Stomach (tissue), 9 donors: ENCODE measurements around the gene CDC42EP5. TPM values are rescaled to one million over a fixed set of nuclear protein-coding genes. Genes with fewer than 3 reads are reported as not detected.

Experiments
- DNase-seq, 2 donors: peaks; one replicate each; pipeline versions ENCODE4 v3.0.0 to v3.0.0-alpha.2; 2013 to 2019
- H3K27ac ChIP-seq, 5 donors: fragments of 200-600 bp in 4 of 5; sonication (generic) in 4 of 5; one replicate each; pipeline ENCODE4 v1.5.1; 2013 to 2019; ENCODE audit warnings: mild to moderate bottlenecking in 1 of 5, moderate library complexity in 1 of 5
- H3K27me3 ChIP-seq, 3 donors: fragments of 200-600 bp; sonication (generic); one replicate each; pipeline ENCODE4 v1.5.1; 2017 to 2019; ENCODE audit warnings: mixed run types in 1 of 3
- H3K36me3 ChIP-seq, 4 donors: fragments of 200-600 bp; sonication (generic); 1 replicate in 3 of 4; 2 replicates in 1 of 4; pipeline ENCODE4 v1.5.1; 2016 to 2019
- H3K4me1 ChIP-seq, 4 donors: fragments of 200-600 bp; sonication (generic); one replicate each; pipeline ENCODE4 v1.5.1; 2016 to 2019
- H3K4me3 ChIP-seq, 4 donors: fragments of 200-600 bp; sonication (generic) in 3 of 4; one replicate each; pipeline ENCODE4 v1.5.1; 2016 to 2019; ENCODE audit warnings: mild to moderate bottlenecking in 1 of 4
- H3K9me3 ChIP-seq, 4 donors: fragments of 200-600 bp; sonication (generic); one replicate each; pipeline ENCODE4 v1.5.1; 2016 to 2019
- CTCF ChIP-seq, 7 experiments: fragments of 450-650 bp in 4 of 7; fragments of 200-600 bp in 3 of 7; sonication (generic) in 3 of 7; IDR thresholded peaks; one replicate each; pipeline ENCODE4 v1.5.1; 2016 to 2019; ENCODE audit warnings: antibody characterized with exemption in 7 of 7, control low read depth in 2 of 7, mild to moderate bottlenecking in 1 of 7
- EP300 ChIP-seq: sonication (generic); formaldehyde crosslinking; IDR thresholded peaks from one replicate; pipeline ENCODE4 v1.6.1; 2017; ENCODE audit warnings: antibody characterized with exemption
- POLR2A ChIP-seq, 4 donors: fragments of 450-650 bp; IDR thresholded peaks; one replicate each; pipeline ENCODE4 v1.6.1; 2016; ENCODE audit warnings: antibody characterized with exemption in 4 of 4, control low read depth in 2 of 4, mild to moderate bottlenecking in 1 of 4, moderate library complexity in 1 of 4
- POLR2AphosphoS5 ChIP-seq, 3 donors: sonication (generic); formaldehyde crosslinking; IDR thresholded peaks; one replicate each; pipeline ENCODE4 v1.6.1; 2016; ENCODE audit warnings: antibody characterized with exemption in 3 of 3
- WGBS, 5 donors: extraction: QIAGEN DNeasy Blood & Tissue Kit in 3 of 5; methylation state at CpG; one replicate each; pipeline versions ENCODE4 v1.1.5 to v1.1.7; 2013 to 2018; 5-methylcytosine and 5-hydroxymethylcytosine counted together
- intact Hi-C: fragments of 100-400 bp; cut with DNase I; formaldehyde crosslinking; loops from one replicate; pipeline ENCODE4 v1.15.1; 2023; ENCODE audit warnings: low total_unique reads
- polyA plus RNA-seq, 3 donors: library from polyadenylated mRNA; stranded (reverse); fragments of 200-250 nt; gene quantifications; one replicate each; pipeline ENCODE4 v1.2.3, GENCODE V29; 2013
- total RNA-seq, 5 donors: library from RNA; depleted of rRNA; stranded (reverse); fragments of >200 nt; gene quantifications; one replicate each; pipeline versions ENCODE4 v1.1.0 to v1.2.3, GENCODE V29; 2014 to 2016
- donor health status: healthy with polysubstance abuse.
- donor health status: Bipolar disorder and iron deficiency.
- donor health status: healthy.

The CDC42EP5 gene
- total and polyA plus RNA-seq, 8 donors = 0.89 to 699 (median 29.7) TPM; not detected in 1

- Histone ChIP-seq H3K4me1 (peaks cover 32 to 71% (median 59%) of the 10 kb centered on the region in 4 donors), H3K9me3 (no peaks in the 10 kb centered on the region), H3K27me3 (no peaks in the 10 kb centered on the region), H3K36me3 (peaks cover 44 to 58% (median 56%) of the 10 kb centered on the region in 4 donors), H3K27ac (peak overlapping the region; percentile 98 to 99 (median 99)), H3K4me3 (peak overlapping the region in 2 of 4 donors; percentile 46 to 65)
- 17 to 34% (median 29%) methylated on average over 3 of the region's 3 CpGs for WGBS, 5 donors
- intact Hi-C loops = no loop called here
- no peak for TF ChIP-seq EP300
- TF ChIP-seq CTCF (IDR thresholded peaks at IDR 0.05) = no peak
- TF ChIP-seq POLR2A (IDR thresholded peaks at IDR 0.05) = no peak
- no peak for TF ChIP-seq POLR2AphosphoS5 (IDR thresholded peaks at IDR 0.05)
- DNase-seq = peak in 1 of 2 donors; percentile 83
Measured at GRCh38 chr19:54461613-54462012, 11.5 kb downstream of the CDC42EP5 start.

- Histone ChIP-seq H3K9me3 (no peaks in the 10 kb centered on the region), H3K27ac (peak overlapping the region; percentile 68 to 99 (median 98)), H3K36me3 (peaks cover 48 to 62% (median 60%) of the 10 kb centered on the region in 4 donors), H3K4me1 (peaks cover 32 to 67% (median 58%) of the 10 kb centered on the region in 4 donors), H3K27me3 (no peaks in the 10 kb centered on the region), H3K4me3 (peak overlapping the region in 2 of 4 donors; percentile 5 to 65)
- WGBS, 5 donors = 52 to 60% (median 54%) methylated on average over 27 of the region's 27 CpGs
- intact Hi-C loops = no loop called here
- no peak for DNase-seq
- TF ChIP-seq POLR2AphosphoS5 (IDR thresholded peaks at IDR 0.05) (peak in 1 of 3 donors; percentile 3), POLR2A (IDR thresholded peaks at IDR 0.05) (no peak), CTCF (IDR thresholded peaks at IDR 0.05) (no peak), EP300 (no peak)
Measured at GRCh38 chr19:54461210-54461609, 11.9 kb downstream of the CDC42EP5 start.

GRCh38 chr19:54460230-54461005, 12.7 kb downstream of the CDC42EP5 start:
- no peak for DNase-seq
- Histone ChIP-seq H3K9me3 (no peaks in the 10 kb centered on the region), H3K4me1 (peaks cover 32 to 63% (median 52%) of the 10 kb centered on the region in 4 donors), H3K4me3 (no peak overlapping the region), H3K27me3 (no peaks in the 10 kb centered on the region), H3K27ac (peak overlapping the region; percentile 31 to 99 (median 98)), H3K36me3 (peaks cover 56 to 70% (median 68%) of the 10 kb centered on the region in 4 donors)
- WGBS, 5 donors = 64 to 77% (median 68%) methylated on average over 5 to 37 of the region's 39 CpGs
- intact Hi-C loops = no loop called here
- TF ChIP-seq POLR2AphosphoS5 (IDR thresholded peaks at IDR 0.05) (no peak), CTCF (IDR thresholded peaks at IDR 0.05) (no peak), EP300 (no peak), POLR2A (IDR thresholded peaks at IDR 0.05) (no peak)

- TF ChIP-seq POLR2A (IDR thresholded peaks at IDR 0.05) (no peak), CTCF (IDR thresholded peaks at IDR 0.05) (no peak), POLR2AphosphoS5 (IDR thresholded peaks at IDR 0.05) (no peak), EP300 (no peak)
- Histone ChIP-seq H3K36me3 (peaks cover 65 to 78% (median 77%) of the 10 kb centered on the region in 4 donors), H3K9me3 (no peaks in the 10 kb centered on the region), H3K4me1 (peaks cover 27 to 56% (median 47%) of the 10 kb centered on the region in 4 donors), H3K27me3 (no peaks in the 10 kb centered on the region), H3K4me3 (no peak overlapping the region), H3K27ac (peak overlapping the region in 4 of 5 donors; percentile 98 to 99 (median 98))
- DNase-seq = no peak
- intact Hi-C loops = no loop called here
- WGBS, 5 donors = 70 to 76% (median 73%) methylated on average over 5 to 16 of the region's 16 CpGs
Measured at GRCh38 chr19:54459282-54460229, 13.5 kb downstream of the CDC42EP5 start.
